HG03565 (cell line): Measurements from ENCODE around the gene TMEM94.
"Not testable (repeated sequence)": the region's sequence is repeated elsewhere in the genome, so short reads cannot be mapped to it uniquely, and the experiment has no call there.

Source experiments
- ATAC-seq: cut with Tn5 transposase; IDR thresholded peaks from one replicate; pipeline ENCODE4 v1.9.1; 2021; ENCODE audit warnings: mild to moderate bottlenecking, moderate library complexity; ENCODE audit not compliant: unreplicated experiment

Gene TMEM94

DNA sequence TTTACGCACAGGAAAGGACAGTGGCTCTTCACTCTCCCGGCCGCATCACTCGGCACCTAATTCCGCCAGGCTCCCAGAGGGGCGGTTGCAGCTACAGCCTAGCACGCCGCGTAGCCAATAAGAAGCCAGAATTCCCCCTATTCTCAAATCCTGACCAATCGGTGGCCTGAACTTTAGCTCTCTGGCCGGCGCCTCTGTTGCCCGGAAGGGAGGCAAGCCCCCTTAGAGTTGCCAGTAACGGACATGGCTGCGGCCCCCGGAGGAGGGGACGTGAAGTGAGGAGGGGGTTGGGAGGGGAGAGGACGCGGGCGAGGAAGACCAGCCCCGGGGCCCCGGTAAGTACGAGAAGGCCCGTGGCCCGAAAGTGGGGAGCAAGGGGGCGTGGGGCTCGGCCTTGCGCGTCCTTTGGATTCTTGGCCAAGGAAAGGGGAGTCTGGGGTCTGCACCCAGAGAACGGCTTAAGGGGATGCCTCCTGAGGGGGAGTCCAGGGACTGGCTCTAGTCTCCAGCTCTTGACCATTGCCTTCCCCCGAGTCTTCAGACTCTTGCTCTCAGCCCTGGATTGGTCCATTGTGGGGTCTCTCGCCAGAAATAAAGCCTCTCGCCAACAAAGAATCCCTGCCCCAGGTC is at the start of gene TMEM94:
TMEM94 (plus strand) TSS at position 219 of the 630 bp plus-strand sequence. CDS start 15,271 bp downstream, outside the sequence.
- peak; percentile 94 for ATAC-seq

DNA sequence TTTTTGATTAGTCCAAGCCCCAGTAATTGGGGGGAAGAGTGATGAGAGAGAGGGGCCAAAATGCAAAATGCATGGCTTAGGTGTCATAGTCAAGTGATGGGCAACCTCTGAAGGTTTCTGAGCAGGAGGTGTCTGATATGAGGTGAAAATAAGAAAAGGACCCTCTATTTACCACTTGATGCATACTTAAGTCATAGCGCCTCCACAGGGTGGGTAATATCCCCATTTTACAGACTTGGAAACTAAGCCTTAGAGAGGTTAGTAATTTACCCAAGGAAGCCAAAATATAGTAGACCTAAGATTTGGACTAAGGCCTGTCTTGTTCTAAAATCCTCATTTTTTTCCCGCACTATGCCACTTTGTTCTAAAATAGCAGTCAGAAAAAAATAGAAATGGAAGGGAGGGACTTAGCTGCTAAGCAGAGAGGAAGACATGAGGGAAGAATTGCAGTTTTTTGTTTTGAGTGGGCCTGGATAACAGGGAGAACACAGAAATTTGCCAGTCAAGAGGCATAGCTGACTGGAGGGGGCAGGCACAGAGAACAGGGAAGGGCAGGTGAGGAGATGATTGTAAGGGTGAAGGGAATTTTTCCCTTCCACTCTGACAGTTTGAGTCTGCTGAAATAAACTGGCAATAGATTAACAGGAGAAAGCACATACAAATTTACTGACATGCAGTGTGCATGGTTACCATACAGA is 48.6 kb upstream of the TMEM94 start:
- no peak for ATAC-seq

DNA sequence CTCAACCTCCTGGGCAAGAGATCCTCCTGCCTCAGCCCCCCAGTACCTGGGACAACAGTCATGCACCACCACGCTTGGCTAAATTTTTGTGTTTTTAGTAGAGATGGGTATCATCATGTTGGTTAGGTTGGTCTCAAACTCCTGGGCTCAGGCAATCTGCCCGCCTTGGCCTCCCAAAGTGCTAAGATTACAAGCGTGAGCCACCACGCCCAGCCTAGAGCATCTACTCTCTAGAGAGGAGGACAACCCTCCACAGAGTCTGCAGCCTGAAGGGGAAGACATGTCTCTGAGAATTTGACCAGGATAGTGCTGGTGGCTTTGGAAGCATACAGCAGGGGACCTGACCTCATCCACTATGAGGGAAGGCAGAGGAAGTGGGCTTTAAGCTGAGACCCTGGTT is 46.3 kb upstream of the TMEM94 start:
- no peak for ATAC-seq

DNA sequence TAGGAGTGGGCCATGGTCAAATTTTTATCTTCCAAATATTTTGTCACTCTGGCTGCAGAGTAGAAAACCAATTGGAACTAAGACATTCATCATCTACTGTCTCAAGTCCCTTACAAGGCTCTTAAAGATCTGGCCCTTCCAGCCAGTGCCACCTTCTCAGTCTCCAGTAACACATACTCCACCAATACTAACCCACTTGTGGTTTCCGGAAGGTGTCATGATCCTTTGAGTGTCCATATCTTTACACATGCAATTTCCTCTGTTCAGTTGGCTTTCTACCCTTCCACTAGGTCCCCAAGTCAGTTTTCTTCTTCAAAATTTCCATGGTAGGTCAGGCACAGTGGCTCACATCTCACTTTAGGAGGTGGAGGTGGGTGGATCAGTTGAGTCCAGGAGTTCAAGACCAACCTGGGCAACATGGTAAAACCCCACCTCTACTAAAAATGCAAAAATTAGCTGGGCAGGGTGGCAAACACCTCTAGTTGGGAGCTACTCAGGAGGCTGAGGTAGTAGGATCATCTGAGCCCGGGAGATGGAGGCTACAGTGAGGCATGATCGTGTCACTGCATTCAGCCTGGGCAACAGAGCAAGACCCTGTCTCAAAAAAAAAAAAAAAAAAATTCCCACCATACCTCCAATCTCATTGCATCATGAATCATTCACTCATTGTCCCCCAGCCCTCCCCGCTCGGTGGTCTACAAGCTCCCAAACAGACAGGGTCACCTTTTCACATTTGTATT is 44.9 kb upstream of the TMEM94 start:
- no peak for ATAC-seq

DNA sequence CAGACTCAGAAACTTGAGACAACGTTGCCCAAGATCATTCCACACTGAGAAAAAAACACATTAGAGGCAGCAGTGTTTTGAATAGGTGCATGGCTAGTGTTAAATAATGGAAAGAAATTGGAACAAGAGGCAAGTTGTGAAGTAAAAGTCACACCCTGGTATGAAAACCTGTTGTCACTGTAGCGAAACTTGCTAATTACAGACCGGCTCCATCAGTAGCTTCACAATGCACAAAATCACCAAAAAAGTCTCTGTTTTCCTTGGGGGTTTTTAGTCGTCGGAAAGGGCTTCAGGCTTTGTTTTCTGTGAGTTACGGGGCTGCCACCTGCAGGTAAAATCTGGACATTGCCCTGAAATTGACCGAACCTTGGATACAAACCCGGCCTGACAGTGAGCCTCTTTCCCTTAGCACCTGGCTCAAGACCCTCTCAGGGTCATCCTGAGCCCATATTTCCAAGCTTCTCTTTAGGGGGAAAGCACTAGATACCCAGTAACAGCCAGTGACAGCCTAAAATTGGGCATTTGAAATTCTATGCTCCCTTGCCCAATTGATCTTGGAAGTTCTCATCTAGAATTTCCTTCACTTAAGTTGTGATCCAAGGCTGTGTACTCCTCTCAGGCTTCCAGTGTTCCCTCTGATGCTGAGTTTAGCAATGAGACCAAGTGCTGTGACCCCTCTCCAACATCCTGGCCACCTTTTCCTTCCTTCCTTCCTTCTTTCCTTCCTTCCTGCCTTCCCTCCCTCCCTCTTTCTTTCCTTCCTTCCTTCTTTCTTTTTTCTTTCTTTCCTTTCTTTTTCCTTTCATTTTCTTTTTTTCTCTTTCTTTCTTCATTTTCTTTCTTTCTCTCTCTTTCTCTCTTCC is 43.7 kb upstream of the TMEM94 start:
- ATAC-seq = peak; percentile 45

DNA sequence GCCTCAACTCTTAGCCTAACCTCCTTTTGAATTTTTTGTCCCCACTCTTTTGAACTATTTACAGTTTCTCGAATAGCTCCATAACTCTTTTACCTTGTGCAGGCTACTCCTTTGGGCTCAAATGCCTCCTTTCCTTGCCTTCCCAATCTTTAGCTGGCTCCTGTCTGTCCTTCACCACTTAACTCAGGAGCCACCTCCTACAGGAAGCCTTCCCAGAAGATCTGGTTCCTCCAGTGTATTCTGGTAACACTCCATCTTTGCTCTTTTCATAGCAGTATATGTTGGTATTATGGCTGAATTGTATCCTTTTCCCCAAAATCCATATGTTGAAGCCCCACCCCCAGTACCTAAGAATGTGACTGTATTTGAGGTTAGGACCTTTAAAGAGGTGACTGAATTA is 41.9 kb upstream of the TMEM94 start:
- no peak for ATAC-seq

DNA sequence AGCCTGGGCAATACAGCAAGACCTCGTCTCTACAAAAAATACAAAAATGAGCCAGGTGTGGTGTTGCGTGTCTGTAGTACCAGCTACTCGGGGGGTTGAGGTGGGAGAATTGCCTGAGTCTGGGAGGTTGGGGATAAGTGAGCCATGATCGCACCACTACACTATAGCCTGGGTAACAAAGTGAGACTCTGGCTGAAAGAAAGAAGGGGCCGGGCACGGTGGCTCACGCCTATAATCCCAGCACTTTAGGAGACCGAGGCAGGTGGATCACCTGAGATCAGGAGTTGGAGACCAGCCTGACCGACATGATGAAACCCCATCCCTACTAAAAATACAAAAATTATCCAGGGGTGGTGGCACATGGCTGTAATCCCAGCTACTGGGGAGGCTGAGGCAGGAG is 40.4 kb upstream of the TMEM94 start:
- ATAC-seq = no peak

DNA sequence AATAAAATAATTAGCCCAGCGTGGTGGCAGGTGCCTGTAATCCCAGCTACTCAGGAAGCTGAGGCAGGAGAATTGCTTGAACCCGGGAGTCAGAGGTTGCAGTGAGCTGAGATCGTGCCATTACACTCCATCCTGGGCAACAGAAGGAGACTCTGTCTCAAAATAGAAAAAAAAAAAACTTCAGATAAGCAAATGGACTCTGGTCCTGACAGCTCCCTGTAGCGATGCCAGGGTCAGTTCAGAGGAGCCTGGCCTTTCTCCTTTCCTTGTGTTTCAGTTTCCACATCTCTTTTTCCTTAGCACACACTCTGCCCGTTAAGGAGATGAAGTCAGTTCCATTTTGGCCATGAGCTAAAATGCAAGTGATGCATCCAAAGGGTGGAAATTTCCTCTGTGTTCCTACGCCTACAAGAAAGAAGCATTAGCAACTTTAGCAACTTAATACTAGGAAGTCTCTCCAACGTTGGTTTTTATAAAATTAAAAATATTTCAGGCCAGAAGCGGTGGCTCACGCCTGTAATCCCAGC is 39.3 kb upstream of the TMEM94 start:
- ATAC-seq = no peak

DNA sequence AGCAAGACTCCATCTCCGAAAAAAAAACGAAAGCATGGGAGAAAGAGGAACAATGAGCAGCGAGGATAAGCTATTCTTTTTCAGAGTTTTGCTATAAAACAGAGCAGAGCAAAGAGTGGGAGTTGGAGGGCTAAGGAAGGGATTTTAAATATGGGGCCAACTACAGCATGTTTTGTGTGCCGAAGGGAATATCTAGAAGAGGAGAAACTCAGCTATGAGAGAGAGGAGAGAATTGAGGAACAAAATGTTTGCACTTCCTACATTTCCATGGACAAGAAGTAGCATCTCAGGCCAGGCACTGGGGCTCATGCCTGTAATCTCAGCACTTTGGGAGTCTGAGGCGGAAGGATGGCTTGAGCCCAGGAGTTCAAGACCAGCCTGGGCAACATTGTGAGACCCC is 37.9 kb upstream of the TMEM94 start:
- no peak for ATAC-seq

DNA sequence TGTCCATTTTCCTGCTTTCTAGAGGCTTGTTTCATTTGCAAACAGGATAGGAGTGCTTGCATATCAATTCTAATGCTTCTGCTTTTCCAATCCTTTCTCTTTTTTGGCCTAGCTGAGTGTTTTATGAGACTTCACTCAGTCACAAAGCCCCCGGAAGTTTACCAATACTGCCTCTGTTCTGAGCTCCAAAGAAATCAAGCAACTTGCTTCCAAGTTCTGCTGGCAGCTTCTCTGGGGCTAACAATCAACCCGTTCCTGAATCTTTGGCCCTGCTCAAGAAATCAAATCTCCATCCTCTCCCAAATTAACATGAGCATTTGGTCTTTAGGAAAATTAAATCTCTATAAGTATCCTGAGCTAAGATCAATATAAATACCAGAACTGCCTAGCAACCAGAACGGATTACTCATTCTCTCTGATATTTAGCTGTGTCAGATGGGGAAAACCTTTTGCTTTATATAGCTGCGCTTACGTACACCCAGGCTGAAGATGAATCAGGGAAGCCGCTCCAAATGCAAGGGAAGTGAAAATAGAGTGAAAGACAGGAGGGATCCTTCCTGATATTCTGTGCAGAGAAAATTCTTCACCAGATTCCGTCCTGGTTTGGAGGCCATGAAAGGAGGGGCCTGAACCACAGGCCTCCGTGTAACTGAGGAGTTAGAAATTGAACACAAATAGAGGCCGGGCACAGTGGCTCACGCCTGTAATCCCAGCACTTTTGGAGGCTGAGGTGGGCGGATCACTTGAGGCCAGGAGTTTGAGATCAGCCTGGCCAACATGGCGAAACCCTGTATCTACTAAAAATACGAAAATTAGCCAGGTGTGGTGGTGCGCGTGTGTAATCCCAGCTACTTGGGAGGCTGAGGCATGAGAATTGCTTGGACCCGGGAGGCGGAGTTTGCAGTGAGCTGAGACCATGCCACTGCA is 27.6 kb upstream of the TMEM94 start:
- ATAC-seq = no peak

DNA sequence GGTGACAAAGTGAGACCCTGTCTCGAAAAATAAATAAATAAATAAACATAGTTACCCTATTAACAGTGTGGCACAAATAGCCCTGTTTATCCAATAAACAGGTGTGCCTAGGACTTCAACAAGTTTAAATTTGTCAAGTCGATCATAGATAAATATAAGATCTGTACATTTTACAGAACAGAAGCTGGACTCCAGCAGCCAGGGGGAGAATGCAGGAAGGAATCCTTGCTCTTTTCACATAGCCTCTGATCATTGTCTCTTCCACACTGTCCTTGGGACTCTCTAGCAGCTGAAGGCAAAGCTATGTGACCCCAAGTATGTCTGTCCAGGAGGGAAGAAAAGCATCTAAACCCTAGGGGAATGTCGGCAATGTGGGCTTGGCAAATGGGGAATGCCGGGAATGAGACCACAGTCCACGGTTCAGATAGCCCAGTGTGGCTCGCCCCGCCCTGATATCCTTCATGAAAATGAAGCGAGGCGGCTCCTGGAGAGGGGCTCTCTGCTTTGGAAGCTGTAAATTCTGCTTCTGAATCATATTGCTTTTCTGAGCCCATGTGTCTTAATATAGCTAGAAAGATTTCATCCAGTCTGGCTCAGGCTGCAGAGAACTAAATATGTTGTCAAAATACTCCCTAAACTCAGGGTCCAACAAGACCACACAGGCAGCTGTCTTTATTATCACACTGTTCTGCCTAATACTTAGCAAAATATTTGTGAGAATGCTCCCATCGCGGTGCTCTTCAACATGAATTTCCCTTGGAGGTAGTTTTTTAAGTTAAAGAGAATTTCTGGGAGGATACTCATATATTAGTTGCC is 26.1 kb upstream of the TMEM94 start:
- ATAC-seq = no peak

DNA sequence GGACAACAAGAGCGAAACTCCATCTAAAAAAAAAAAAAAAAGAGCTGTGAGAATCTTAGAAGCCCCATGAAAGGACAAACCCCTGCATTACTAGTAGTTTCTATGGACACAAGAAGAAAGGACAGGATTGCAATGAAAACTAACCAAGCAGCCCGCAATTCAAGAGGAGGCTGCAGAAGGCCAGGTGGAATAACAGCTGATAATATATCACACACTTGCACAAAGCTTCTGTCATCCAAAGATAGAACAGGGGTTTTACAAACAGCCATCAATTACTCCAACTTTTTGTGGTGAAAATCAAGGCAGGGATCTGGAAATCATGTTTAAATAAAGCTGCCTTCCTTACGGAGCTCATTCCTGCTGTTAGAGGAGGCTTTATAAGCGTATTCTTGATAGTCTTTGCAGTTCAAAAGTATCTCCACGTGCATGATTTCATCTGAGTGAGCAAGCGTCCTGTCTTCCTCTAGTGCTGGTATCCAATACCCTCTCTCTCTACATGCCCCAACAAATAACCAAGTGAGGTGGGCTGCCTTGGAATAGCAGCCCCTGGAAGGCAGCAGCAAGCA is 23.1 kb upstream of the TMEM94 start:
- no peak for ATAC-seq

DNA sequence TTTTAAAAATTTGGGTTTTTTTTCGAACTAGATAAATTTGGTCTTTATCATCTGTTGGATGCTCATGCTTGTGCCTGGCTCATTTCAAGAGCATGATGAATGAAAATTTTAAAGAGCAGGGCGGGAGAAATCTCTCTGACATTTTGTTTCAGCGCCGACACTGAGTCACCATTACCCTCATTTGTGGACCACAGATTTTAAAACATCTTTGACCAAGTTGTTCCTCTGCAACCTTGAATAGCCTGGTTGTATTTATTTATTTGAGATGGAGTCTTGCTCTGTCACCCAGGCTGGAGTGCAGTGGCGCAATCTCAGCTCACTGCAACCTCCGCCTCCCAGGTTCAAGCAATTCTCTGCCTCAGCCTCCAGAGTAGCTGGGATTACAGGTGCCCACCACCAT is 22.0 kb upstream of the TMEM94 start:
- ATAC-seq = not testable (repeated sequence)

DNA sequence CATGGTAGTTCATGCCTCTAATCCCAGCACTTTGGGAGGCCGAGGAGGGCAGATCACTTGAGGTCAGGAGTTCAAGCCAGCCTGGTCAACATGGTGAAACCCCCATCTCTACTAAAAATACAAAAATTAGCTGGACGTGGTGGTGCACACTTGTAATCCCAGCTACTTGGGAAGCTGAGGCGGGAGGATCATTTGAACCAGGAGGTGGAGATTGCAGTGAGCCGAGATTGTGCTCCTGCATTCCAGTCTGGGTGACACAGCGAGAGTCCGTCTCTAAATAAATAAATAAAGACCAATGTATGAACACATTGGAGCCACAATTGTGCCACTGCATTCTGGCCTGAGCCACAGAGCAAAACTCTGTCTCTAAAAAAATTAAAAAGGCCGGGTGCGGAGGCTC is 19.0 kb upstream of the TMEM94 start:
- not testable (repeated sequence) for ATAC-seq

DNA sequence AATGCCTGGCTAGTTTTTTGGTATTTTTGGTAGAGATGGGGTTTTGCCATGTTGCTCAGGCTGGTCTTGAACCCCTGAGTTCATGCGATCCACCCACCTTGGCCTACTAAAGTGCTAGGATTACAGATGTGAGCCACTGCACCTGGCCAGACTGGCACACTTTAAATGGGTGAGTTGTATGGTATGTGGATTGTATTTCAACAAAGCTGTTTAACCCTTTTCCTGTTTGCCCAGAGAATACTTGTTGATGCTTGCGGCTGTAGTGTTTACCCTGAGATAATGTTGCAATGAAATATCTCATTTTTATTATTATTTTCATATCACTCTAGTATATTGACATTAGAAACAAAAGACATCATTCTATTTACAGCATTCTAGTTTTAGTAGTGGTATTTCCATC is 17.1 kb upstream of the TMEM94 start:
- no peak for ATAC-seq

DNA sequence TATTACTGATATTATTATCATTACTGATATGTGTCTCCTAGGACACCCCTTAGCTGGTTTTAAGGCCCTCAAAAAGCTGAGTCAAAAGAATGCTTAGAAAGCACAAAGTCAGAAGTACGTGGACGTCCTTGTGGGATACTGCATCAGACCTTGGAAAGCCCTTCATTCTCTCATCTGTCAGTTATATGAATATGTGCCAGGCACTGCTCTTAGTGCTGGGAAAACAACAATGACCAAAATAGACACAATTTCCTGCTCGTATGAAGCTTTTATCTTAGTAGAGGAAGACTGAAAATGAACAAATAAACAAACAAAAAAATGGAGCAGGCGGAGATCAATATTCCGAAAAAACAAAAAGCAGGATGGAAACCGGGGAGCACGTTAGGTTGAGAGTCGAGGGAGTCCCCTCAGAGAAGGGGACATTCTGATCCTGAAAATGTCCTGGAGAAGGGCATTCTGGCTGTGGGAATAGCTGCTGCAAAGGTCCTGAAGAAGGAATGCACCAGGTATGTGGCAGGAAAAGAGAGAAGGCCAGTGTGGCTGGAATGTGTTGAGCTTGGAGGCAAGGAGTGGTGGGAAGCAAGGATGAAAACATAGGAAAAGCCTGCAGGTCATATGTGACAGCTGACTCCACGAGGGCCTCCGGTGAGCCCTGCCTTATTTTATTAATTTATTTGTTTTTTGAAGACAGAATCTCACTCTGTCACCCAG is 15.5 kb upstream of the TMEM94 start:
- ATAC-seq = no peak

DNA sequence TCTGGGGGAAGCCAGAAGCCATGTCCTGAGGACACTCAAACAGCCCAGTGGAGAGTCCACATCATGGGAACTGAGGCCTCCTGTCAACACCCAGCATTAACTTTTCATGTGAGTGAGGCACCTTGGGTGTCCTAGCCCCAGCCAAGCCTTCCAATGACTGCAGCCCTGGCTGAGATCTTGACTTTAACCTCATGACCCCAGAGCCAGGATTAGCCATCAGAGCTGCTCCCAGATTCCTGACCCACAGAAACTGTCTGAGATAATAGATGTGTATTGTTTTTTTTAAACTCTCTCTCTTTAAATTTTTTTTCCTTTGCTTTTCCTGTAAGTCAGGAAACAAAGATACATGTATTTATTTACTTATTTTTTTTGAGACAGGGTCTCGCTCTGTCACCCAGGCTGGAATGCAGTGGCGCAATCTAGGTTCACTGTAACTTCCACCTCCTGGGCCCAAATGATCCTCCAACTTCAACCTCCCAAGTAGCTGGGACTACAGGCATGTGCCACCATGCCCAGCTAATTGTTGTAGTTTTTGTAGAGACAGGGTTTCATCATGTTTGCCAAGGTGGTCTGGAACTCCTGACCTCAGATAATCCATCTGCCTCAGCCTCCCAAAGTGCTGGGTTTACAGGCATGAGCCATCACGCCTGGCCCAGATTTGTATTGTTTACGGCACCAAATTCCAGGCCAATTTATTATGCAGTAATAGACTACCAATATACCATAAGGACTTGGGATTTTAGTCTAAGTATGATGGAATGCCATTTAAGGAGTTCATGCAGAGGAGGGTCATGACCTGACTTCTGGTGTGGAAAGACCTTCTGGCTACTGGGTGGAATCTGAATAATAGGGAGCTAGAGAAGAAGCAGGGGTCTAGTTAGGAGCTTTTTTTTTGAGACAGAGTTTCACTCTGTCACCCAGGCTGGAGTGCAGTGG is 14.0 kb upstream of the TMEM94 start:
- ATAC-seq = no peak
